ENCODE results near the gene ZNF263.
"Not testable (repeated sequence)": the region's sequence is repeated elsewhere in the genome, so short reads cannot be mapped to it uniquely, and the experiment has no call there.

- TF ChIP-seq POLR2A, CTCF (IDR thresholded peaks at IDR 0.05): not testable (repeated sequence)
Observed at GRCh38 chr16:3271281-3271680, 12.0 kb upstream of the ZNF263 start.

All from right lobe of liver (tissue), 4 donors.